ENCODE data around the gene GKN1.

GKN1 gene

DNA sequence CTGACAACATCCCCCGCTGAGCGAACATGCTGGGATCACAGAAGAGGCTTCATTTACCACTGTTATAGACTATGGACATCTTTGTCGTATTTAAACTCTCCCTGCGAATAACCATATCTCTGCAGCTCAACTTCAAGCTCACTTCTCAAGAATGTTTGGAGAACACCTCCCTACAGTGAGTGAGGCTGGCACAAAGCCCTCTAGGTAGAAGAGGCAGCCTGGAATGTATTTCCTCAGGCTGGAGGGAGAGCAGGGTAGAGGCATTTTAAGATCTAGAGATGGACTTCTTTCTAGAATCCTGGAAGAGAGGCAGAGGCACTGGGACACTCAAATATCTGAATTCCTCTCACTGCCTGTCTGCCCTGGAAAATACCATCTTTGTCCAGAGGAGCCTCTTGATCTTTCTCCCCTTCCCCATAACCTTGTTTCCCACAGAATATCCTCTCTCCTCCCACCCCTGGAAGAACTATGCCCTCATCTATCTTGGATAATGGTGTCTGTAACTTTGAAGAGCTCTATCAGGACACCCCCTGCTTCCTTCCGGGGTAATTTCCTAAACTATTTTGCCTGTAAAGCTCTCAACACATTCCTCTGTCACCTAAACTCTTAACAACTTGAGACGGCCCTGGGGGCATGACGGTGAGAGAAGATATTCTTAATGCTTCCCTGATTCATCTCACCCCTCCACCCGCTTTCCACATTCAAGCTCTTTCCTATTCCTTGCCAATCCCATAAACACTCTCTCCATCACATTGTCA is 36.2 kb downstream of the GKN1 start:
- TF ChIP-seq POLR2A (IDR thresholded peaks at IDR 0.05; ENCODE audit: extremely low read depth, insufficient read length) (no peak), MYC (IDR thresholded peaks at IDR 0.05; ENCODE audit: low read depth, low read length) (no peak)
- TF ChIP-seq, protein P1, sequence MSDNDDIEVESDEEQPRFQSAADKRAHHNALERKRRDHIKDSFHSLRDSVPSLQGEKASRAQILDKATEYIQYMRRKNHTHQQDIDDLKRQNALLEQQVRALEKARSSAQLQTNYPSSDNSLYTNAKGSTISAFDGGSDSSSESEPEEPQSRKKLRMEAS (IDR thresholded peaks at IDR 0.05; ENCODE audit: low read depth, low read length) = no peak
- TF ChIP-seq, protein P2, sequence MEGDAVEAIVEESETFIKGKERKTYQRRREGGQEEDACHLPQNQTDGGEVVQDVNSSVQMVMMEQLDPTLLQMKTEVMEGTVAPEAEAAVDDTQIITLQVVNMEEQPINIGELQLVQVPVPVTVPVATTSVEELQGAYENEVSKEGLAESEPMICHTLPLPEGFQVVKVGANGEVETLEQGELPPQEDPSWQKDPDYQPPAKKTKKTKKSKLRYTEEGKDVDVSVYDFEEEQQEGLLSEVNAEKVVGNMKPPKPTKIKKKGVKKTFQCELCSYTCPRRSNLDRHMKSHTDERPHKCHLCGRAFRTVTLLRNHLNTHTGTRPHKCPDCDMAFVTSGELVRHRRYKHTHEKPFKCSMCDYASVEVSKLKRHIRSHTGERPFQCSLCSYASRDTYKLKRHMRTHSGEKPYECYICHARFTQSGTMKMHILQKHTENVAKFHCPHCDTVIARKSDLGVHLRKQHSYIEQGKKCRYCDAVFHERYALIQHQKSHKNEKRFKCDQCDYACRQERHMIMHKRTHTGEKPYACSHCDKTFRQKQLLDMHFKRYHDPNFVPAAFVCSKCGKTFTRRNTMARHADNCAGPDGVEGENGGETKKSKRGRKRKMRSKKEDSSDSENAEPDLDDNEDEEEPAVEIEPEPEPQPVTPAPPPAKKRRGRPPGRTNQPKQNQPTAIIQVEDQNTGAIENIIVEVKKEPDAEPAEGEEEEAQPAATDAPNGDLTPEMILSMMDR (IDR thresholded peaks at IDR 0.05; ENCODE audit: low read depth, low read length) = no peak
- no peak overlapping the region for H3K4me3 ChIP-seq (ENCODE audit: low read depth, low read length)
- no peak for DNase-seq (ENCODE audit: low read depth)

DNA sequence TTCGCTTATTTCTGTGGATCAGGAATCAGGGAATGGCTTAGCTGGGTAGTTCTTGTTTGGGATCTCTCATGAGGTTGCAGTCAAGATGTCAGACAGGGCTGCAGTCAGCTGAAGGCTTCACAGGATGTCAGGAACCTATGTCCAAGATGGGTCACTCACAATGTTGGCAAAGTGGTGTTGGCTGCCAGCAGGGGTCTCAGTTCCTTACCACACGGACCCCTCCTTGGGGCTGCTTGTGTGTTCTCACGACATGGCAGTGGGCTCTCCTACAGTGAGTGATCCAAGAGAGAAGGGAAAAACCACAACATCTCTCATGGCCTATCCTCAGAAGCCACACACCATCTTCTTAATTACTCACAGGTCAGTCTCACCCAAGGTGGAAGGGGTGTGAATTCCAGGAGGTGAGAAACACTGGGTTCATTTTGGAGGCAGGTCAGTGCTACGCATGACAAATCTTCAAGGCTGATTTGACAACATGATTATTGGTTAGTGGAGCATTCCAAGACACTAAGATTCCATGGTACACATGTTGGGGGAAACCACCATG is 37.2 kb downstream of the GKN1 start:
- TF ChIP-seq MYC (IDR thresholded peaks at IDR 0.05; ENCODE audit: low read depth, low read length) = no peak
- TF ChIP-seq, protein P2 (IDR thresholded peaks at IDR 0.05; ENCODE audit: low read depth, low read length) = peak; percentile 6

DNA sequence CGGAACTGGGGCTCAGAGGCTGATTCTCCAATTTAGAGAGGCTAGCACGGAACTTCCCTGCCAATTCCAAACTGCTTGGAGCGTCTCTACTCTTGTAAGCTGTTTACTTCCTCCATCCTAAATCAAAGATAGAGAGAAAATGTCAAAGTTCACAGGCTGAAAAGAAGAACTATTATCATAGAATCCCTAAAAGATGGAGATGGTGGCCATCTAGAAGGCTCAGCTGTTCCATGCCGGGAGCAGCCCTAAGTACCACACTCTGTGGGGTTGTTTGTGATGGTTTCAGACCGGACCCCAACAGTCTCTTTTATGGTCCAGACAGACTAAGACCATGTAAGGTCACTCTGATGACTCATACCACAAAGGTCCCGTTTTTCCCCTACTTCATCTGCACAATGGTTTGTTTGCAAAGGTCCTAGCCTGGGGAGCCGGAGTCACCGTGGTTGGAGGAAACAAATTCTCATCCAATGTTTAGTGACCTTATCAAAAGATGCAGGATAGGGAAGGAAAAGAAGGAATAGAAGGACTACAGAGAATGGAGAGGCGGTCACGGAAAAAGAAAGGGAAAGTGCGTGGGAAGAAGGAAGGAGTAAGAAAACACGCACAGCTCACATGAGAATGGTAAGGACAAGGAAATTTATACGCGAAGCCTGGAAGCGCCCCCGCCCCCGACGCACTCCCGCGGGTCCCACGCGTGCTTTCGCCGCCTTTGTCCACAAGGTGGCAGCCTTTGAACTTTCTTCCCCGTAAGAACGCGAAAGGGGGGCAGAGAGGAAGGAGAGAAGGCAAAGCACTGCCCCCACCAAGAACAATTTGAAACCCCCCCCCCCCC is 38.1 kb downstream of the GKN1 start:
- peak; percentile 56 for DNase-seq (ENCODE audit: low read depth)
- no peak overlapping the region for H3K4me3 ChIP-seq (ENCODE audit: low read depth, low read length)
- TF ChIP-seq POLR2A (IDR thresholded peaks at IDR 0.05; ENCODE audit: extremely low read depth, insufficient read length) = no peak
- no peak for TF ChIP-seq MYC (IDR thresholded peaks at IDR 0.05; ENCODE audit: low read depth, low read length)
- TF ChIP-seq, protein P2 (IDR thresholded peaks at IDR 0.05; ENCODE audit: low read depth, low read length) = peak; percentile 56
- TF ChIP-seq, protein P1 (IDR thresholded peaks at IDR 0.05; ENCODE audit: low read depth, low read length) = peak; percentile 63

More for the DNA sequence above, 37.2 kb downstream of the GKN1 start:
- DNase-seq (ENCODE audit: low read depth) = peak; percentile 31
- H3K4me3 ChIP-seq (ENCODE audit: low read depth, low read length) = no peak overlapping the region

DNA sequence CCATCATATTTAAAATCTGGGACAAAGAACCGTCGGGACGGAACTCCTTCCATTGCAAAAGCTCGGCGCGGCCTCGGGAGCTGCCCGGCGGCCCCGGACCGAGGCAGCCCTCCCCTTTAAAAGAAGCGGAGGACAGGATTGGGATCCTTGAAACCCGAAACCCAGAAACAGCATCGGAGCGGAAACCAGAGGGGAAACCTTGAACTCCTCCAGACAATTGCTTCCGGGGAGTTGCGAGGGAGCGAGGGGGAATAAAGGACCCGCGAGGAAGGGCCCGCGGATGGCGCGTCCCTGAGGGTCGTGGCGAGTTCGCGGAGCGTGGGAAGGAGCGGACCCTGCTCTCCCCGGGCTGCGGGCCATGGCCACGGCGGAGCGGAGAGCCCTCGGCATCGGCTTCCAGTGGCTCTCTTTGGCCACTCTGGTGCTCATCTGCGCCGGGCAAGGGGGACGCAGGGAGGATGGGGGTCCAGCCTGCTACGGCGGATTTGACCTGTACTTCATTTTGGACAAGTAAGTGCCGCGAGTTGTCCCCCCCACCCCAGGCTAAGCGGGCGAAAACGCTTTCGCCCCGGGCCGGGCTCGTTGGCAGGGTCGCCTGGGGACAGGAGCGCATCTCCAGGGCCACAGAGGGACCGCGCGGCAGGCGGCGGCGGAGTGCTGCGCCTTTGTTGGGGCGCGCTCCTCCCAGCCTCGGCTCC is 38.9 kb downstream of the GKN1 start, which contains the start of gene ANTXR1:
TSS of gene ANTXR1 (plus strand) at position 38 of the 698 bp plus-strand sequence. CDS start at position 359, 321 bp downstream.
- no peak for TF ChIP-seq MYC (IDR thresholded peaks at IDR 0.05; ENCODE audit: low read depth, low read length)
- peak; percentile 57 for DNase-seq (ENCODE audit: low read depth)
- peak within 1 kb of the TSS; percentile 52 for H3K4me3 ChIP-seq (ENCODE audit: low read depth, low read length)

DNA sequence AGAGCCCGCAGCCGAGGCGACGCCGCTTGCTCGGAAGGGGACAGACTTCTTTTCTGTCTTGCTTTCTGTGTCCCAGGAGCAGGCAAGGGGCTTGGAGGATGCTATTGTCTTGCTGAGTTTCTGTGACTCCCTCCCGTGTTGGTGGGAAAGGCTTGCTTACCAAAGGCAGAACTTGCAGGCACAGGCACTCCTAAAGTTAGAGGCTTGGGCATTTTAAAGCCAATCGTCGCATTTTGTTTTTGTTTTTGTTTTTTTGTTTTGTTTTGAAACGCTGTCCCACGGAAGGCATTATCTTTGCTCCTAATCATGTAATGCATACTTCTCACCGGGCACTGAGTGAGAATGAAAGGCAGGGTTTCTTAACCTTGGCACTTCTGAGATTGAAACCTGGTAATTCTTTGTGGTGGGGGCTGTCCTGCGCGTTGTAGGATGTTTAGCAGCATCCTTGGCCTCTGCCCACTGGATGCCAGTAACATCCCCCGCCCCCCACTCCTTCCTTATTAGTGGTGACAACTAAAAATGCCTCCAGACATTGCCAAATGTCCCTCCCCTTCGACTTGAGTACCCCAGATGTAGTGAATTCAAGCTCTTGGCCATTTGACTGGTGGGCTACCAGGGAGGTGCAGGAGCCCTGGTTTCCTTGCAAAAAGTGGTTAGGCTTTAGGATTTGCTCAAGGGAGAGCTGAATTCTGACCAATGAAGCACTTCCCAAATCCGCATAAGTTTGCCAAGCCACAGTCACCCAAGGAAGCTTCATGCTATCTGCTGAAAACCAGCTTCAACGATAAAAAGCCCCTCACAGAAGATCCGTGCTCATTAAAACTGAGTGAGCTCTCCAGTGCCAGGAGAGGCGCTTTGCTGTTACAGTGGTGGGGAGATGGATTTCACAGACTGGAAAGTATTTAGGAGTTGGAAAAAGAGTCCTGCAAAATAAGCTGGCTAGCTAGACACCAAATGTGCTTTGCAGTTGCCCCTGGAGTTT is 39.7 kb downstream of the GKN1 start:
- peak overlapping the region; percentile 52 for H3K4me3 ChIP-seq (ENCODE audit: low read depth, low read length)
- no peak for TF ChIP-seq MYC (IDR thresholded peaks at IDR 0.05; ENCODE audit: low read depth, low read length)
- TF ChIP-seq, protein P2 (IDR thresholded peaks at IDR 0.05; ENCODE audit: low read depth, low read length) = no peak
- no peak for TF ChIP-seq POLR2A (IDR thresholded peaks at IDR 0.05; ENCODE audit: extremely low read depth, insufficient read length)
- TF ChIP-seq, protein P1 (IDR thresholded peaks at IDR 0.05; ENCODE audit: low read depth, low read length) = no peak
- no peak for DNase-seq (ENCODE audit: low read depth)
